Upper lobe of left lung (tissue), 6 donors: ENCODE data around the gene SH3BP5. TPM values are rescaled to one million over a fixed set of nuclear protein-coding genes. Genes with fewer than 3 reads are reported as not detected.

Source experiments
- ATAC-seq, 2 donors: fragments of 200-7000 bp; cut with Tn5 transposase; one replicate each; pipeline ENCODE4 v1.9.1; 2022; ENCODE audit warnings: mild to moderate bottlenecking in 2 of 2, moderate library complexity in 2 of 2; ENCODE audit not compliant: low FRiP score in 2 of 2
- DNase-seq, 2 donors: peaks; one replicate each; pipeline ENCODE4 v3.0.0-alpha.2; 2019 to 2020
- H3K27ac ChIP-seq, 4 donors: fragments of 200-600 bp; sonication (generic); one replicate each; pipeline ENCODE4 v1.5.1; 2016 to 2019
- H3K27me3 ChIP-seq, 4 donors: fragments of 200-600 bp; sonication (generic); one replicate each; pipeline ENCODE4 v1.5.1; 2017 to 2019
- H3K36me3 ChIP-seq, 4 donors: fragments of 200-600 bp; sonication (generic); one replicate each; pipeline ENCODE4 v1.5.1; 2016 to 2019
- H3K4me1 ChIP-seq, 4 donors: fragments of 200-600 bp; sonication (generic); one replicate each; pipeline ENCODE4 v1.5.1; 2018 to 2019
- H3K4me3 ChIP-seq, 4 donors: fragments of 200-600 bp; sonication (generic); one replicate each; pipeline ENCODE4 v1.5.1; 2017 to 2019; ENCODE audit warnings: mild to moderate bottlenecking in 2 of 4, moderate library complexity in 1 of 4
- H3K9me3 ChIP-seq, 4 donors: fragments of 200-600 bp; sonication (generic); one replicate each; pipeline ENCODE4 v1.5.1; 2018 to 2019
- EP300 ChIP-seq, 4 donors: sonication (generic); formaldehyde crosslinking; IDR thresholded peaks; one replicate each; pipeline ENCODE4 v1.5.1; 2017; ENCODE audit warnings: antibody characterized with exemption in 4 of 4, control low read depth in 2 of 4
- POLR2A ChIP-seq, 4 donors: fragments of 450-650 bp; IDR thresholded peaks; one replicate each; pipeline ENCODE4 v1.5.1; 2016 to 2017; ENCODE audit warnings: antibody characterized with exemption in 4 of 4, mild to moderate bottlenecking in 2 of 4
- POLR2AphosphoS5 ChIP-seq, 2 donors: sonication (generic); formaldehyde crosslinking; IDR thresholded peaks; one replicate each; pipeline ENCODE4 v1.5.1; 2017; ENCODE audit warnings: antibody characterized with exemption in 2 of 2
- WGBS, 2 donors: methylation state at CpG; one replicate each; pipeline ENCODE4 v1.1.5; 2017 to 2018; 5-methylcytosine and 5-hydroxymethylcytosine counted together
- total RNA-seq, 6 donors: library from RNA; depleted of rRNA in 4 of 6; stranded (reverse); fragments of >200 nt in 4 of 6; gene quantifications; one replicate each; pipeline versions ENCODE4 v1.1.0 to v1.2.1, GENCODE V29; 2016 to 2021
- TF ChIP-seq, protein P1 (sequence below), 6 experiments: fragments of 450-650 bp in 4 of 6; fragments of 200-600 bp in 2 of 6; sonication (generic) in 2 of 6; IDR thresholded peaks; one replicate each; pipeline ENCODE4 v1.5.1; 2016 to 2019; ENCODE audit warnings: antibody characterized with exemption in 6 of 6
- donor health status: DM: no; HTN: no; CAD: no; lungs with moderate emphysema.
- donor health status: DM: no; HTN: yes; CAD: no; lungs with severe emphysema.

The SH3BP5 gene
- total RNA-seq, 6 donors from 2014 or later = 83.8 to 150 (median 94.7) TPM

DNA sequence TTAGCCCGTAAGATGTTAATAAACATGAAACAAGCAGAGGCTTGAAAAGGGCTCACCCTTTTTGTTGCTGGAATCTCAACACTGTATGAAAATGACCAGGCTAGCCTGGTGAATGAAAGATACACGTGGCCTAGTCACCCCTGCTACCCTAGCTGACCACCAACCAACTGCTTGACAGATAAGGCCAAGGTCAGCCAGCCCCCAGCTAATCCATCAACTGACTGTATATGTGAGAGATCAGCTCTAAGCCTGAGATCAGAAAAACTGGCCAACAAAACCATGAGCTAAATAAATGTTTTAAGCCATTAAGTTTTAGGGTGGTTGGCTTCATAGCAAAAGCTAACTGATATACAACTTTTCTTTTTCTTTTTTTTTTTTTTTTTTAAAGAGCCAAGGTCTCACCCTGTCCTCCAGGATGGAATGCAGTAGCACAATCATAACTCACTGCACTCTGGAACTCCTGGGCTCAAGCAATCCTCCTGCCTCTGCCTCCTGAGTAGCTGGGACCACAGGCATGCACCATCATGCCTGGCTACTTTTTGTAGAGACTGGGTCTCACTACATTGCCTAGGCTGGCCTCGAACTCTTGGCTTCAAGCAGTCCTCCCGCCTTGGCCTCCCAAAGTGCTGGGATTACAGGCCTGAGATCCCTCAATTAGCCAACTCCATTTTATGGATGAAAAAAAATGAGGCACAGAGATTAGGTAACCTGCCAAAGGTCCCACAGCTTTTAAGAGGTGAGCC lies 34.6 kb downstream of the SH3BP5 start:
- H3K27ac ChIP-seq = peak overlapping the region in 1 of 4 donors; percentile 9
- no peak overlapping the region for H3K4me3 ChIP-seq
- 75 to 83% methylated on average over 4 of the region's 4 CpGs for WGBS, 2 donors
- no peaks in the 10 kb centered on the region for H3K9me3 ChIP-seq
- no peaks in the 10 kb centered on the region for H3K27me3 ChIP-seq
- H3K4me1 ChIP-seq = peaks cover 36 to 58% (median 49%) of the 10 kb centered on the region in 4 donors
- no peak for ATAC-seq
- H3K36me3 ChIP-seq = peaks cover 2 to 16% (median 9%) of the 10 kb centered on the region in 4 donors
- no peak for DNase-seq
- TF ChIP-seq POLR2A (IDR thresholded peaks at IDR 0.05) (no peak), EP300 (IDR thresholded peaks at IDR 0.05) (no peak), POLR2AphosphoS5 (IDR thresholded peaks at IDR 0.05) (no peak)
- TF ChIP-seq, protein P1, sequence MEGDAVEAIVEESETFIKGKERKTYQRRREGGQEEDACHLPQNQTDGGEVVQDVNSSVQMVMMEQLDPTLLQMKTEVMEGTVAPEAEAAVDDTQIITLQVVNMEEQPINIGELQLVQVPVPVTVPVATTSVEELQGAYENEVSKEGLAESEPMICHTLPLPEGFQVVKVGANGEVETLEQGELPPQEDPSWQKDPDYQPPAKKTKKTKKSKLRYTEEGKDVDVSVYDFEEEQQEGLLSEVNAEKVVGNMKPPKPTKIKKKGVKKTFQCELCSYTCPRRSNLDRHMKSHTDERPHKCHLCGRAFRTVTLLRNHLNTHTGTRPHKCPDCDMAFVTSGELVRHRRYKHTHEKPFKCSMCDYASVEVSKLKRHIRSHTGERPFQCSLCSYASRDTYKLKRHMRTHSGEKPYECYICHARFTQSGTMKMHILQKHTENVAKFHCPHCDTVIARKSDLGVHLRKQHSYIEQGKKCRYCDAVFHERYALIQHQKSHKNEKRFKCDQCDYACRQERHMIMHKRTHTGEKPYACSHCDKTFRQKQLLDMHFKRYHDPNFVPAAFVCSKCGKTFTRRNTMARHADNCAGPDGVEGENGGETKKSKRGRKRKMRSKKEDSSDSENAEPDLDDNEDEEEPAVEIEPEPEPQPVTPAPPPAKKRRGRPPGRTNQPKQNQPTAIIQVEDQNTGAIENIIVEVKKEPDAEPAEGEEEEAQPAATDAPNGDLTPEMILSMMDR (IDR thresholded peaks at IDR 0.05) = no peak

DNA sequence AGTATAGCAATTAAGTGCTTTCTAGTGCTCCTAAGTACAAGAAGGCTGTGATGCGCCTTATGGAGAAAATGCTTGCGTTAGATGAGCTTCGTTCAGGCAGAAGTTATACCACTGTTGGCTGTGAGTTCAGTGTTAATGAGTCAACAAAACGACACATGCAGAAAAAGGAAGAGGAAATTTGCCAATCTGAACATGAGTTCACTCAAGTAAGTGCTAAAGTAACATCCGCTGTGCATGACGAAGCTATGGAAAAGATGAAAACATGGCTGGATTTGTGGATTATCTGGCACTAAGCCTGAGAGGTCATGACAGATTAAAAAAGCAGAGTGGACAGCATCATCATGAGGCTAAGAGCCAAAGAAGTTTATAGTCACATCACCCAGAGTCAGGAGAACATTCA lies 36.9 kb downstream of the SH3BP5 start:
- Histone ChIP-seq H3K27me3 (no peaks in the 10 kb centered on the region), H3K4me1 (peaks cover 45 to 71% (median 63%) of the 10 kb centered on the region in 4 donors), H3K9me3 (no peaks in the 10 kb centered on the region), H3K27ac (peak overlapping the region; percentile 82 to 89 (median 84)), H3K36me3 (peaks cover 0 to 11% (median 2%) of the 10 kb centered on the region in 4 donors), H3K4me3 (no peak overlapping the region)
- 50 to 60% methylated on average over 6 of the region's 6 CpGs for WGBS, 2 donors
- peak; percentile 46 to 93 for TF ChIP-seq POLR2AphosphoS5 (IDR thresholded peaks at IDR 0.05)
- TF ChIP-seq, protein P1 (IDR thresholded peaks at IDR 0.05) = no peak
- peak in 3 of 4 donors; percentile 60 to 89 (median 75) for TF ChIP-seq EP300 (IDR thresholded peaks at IDR 0.05)
- peak in 1 of 4 donors; percentile 11 for TF ChIP-seq POLR2A (IDR thresholded peaks at IDR 0.05)
- DNase-seq (no peak), ATAC-seq (peak; percentile 38 to 82)

DNA sequence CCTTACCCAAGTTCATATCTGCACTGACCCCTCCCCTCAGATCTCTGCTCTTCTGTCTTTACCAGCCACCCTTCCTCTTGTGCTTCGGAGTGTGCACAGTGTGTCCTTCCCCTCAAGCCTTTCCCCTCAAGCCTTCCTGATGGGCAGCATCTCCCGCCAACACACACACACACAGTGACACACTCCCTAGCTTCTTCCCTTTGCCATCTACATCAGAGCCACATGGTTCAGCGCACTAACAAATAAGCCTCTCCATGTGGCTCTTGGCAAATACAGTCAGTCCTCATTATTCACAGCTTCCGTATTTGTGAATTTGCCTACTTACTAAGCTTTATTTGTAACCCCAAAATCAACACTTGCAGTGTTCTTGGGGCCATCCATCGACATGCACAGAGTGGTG lies 37.5 kb downstream of the SH3BP5 start:
- 62 to 80% methylated on average over 5 of the region's 5 CpGs for WGBS, 2 donors

DNA sequence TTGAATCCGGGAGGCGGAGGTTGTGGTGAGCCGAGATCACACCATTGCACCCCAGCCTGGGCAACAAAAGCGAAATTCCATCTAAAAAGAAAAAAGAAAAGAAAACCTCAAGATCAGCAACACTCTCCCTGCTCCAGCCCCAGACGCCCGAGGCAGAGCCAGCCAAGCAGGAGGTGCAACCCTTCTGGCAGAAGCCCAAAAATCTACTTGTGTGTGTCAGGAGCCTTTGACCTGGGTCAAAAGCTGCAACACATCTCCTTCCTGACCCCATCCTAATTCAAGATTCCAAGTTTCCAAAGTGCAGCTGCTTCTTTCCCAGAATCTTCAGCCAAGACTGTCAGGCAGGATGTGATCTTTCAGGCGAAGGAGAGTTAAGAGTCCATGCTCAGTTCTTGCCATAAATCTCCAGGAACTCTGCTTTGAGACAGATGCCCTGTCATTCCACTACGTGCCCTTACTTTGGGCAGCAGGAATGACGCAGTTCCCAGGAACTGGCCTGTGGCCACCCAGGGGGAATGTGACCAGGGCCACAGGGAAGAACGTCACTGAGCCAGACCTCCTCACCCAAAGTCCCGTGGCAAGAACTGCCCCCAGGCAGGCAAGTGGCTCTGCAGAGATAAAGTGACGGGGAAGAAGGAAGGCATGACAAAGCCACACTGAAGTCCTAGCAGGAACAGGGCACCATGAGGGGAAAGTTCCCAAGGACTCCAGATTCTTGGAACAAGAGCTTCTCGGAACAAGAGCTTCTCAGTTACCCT lies 39.4 kb downstream of the SH3BP5 start:
- no peaks in the 10 kb centered on the region for H3K27me3 ChIP-seq
- no peaks in the 10 kb centered on the region for H3K9me3 ChIP-seq
- ATAC-seq (peak; percentile 2 to 50), DNase-seq (peak in 1 of 2 donors; percentile 61)
- WGBS, 2 donors = 42 to 49% methylated on average over 11 to 13 of the region's 13 CpGs
- H3K27ac ChIP-seq = peak overlapping the region; percentile 82 to 89 (median 84)
- peaks cover 0 to 11% (median 2%) of the 10 kb centered on the region in 4 donors for H3K36me3 ChIP-seq
- H3K4me3 ChIP-seq = no peak overlapping the region
- H3K4me1 ChIP-seq = peaks cover 60 to 74% (median 67%) of the 10 kb centered on the region in 4 donors
- peak in 1 of 4 donors; percentile 55 for TF ChIP-seq POLR2A (IDR thresholded peaks at IDR 0.05)
- TF ChIP-seq, protein P1 (IDR thresholded peaks at IDR 0.05) = no peak
- peak; percentile 70 to 78 (median 75) for TF ChIP-seq EP300 (IDR thresholded peaks at IDR 0.05)
- TF ChIP-seq POLR2AphosphoS5 (IDR thresholded peaks at IDR 0.05) = peak; percentile 27 to 79

More for the DNA sequence above, 37.5 kb downstream of the SH3BP5 start:
- Histone ChIP-seq H3K36me3 (peaks cover 0 to 11% (median 2%) of the 10 kb centered on the region in 4 donors), H3K4me1 (peaks cover 46 to 75% (median 63%) of the 10 kb centered on the region in 4 donors), H3K27me3 (no peaks in the 10 kb centered on the region), H3K9me3 (no peaks in the 10 kb centered on the region), H3K27ac (peak overlapping the region; percentile 82 to 89 (median 84)), H3K4me3 (no peak overlapping the region)
- TF ChIP-seq POLR2AphosphoS5 (IDR thresholded peaks at IDR 0.05) (peak; percentile 53 to 57), EP300 (IDR thresholded peaks at IDR 0.05) (peak in 1 of 4 donors; percentile 15), POLR2A (IDR thresholded peaks at IDR 0.05) (peak in 1 of 4 donors; percentile 59)
- TF ChIP-seq, protein P1 (IDR thresholded peaks at IDR 0.05) = no peak
- ATAC-seq (peak; percentile 61 to 71), DNase-seq (peak in 1 of 2 donors; percentile 61)
